Measurements from ENCODE around the gene FANCE. TPM values are rescaled to one million over a fixed set of nuclear protein-coding genes. Genes with fewer than 3 reads are reported as not detected.

Gene FANCE
- polyA plus RNA-seq, 4 donors, result 7.1 to 12.5 (median 9.7) TPM

DNA sequence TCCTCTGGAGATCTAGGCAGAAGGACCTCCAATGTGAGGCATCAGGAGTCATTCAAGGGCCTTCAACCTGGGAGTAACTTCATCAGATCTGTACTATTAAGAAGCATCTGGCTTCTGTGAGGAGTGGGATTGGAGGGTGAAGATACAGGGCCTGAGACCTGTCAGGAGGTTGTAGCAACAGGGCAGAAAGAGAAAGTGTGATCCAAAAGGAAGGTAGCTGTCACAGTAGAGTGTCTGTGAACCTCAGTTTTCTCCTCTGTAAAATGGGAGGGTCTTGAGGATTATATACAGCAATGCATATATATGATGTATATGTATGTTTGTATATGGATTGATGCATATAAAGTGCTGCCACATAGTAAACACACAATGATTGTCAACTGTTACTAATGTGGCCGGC is 13.5 kb downstream of the FANCE start:
- no peak for DNase-seq (ENCODE audit: low read depth in 4 of 4, low spot score in 3 of 4)

DNA sequence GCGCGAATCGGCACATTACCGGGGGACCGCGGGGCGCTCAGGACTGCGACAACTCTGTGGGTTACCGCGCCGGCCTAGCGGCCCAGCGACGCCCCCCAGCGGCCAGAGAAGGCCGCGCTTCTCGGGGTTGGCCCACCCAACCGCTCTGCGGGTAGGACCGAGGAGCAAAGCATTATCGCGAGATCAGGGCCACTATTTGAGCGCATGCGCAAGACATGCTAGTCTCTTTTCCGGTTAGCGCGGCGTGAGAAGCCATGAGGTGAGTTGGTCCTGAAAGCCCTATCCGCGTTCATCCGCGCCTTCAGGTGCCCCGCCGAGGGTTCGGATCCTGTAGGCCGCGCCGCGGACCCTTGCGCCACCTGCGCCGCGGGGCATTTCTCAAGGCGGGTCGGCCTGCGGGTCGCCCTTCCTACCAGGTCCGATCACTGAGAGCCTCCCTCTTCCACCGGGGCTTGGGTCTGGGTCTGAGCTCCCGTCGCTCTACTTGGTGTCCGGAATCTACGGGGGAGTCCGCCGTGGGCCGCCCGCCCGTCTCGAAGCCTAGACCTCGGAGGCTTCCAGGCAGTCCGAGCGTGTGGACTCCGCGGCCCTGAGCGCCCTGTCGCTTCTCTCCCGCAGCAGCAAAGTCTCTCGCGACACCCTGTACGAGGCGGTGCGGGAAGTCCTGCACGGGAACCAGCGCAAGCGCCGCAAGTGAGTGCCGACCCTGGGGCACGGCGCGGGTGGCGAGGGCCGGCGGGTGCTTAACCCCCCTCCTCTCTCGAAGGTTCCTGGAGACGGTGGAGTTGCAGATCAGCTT is 16.2 kb downstream of the FANCE start, which contains the start of gene RPL10A:
Gene RPL10A, plus strand, starts transcription at position 221 of the 799 bp plus-strand sequence. Its CDS starts 34 bp downstream, at position 255.
- DNase-seq (ENCODE audit: low read depth in 4 of 4, low spot score in 3 of 4), result peak; percentile 92 to 96 (median 94)

DNA sequence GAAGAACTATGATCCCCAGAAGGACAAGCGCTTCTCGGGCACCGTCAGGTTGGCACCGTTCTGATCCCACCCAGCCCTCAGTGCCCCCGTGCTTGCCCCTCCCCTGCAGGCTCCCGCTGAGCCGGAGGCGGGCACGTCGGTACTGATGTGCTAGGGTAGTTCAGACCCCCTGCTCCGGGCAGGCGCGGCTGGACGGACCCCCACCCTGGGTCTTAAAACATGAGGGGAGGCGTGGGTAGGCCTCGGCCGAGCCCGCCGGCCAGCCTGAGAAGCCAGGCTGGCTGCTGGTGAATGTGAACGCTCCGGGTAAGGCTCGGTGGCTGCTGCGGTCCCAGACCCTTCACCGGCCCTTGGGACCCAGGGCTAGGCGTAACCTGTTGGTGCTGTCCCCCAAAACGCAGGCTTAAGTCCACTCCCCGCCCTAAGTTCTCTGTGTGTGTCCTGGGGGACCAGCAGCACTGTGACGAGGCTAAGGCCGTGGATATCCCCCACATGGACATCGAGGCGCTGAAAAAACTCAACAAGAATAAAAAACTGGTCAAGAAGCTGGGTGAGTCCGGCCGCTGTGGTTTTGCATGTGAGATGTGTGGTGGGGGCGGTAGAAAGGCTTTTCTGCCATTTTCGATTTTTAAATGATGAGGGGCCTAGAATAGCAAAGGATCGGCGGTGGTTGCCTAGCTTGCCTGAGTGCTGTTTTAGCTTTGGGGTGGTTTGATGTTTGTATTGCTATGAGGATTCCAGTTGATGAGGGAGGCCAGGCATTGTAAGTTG is 17.0 kb downstream of the FANCE start:
- no peak for DNase-seq (ENCODE audit: low read depth in 4 of 4, low spot score in 3 of 4)

DNA sequence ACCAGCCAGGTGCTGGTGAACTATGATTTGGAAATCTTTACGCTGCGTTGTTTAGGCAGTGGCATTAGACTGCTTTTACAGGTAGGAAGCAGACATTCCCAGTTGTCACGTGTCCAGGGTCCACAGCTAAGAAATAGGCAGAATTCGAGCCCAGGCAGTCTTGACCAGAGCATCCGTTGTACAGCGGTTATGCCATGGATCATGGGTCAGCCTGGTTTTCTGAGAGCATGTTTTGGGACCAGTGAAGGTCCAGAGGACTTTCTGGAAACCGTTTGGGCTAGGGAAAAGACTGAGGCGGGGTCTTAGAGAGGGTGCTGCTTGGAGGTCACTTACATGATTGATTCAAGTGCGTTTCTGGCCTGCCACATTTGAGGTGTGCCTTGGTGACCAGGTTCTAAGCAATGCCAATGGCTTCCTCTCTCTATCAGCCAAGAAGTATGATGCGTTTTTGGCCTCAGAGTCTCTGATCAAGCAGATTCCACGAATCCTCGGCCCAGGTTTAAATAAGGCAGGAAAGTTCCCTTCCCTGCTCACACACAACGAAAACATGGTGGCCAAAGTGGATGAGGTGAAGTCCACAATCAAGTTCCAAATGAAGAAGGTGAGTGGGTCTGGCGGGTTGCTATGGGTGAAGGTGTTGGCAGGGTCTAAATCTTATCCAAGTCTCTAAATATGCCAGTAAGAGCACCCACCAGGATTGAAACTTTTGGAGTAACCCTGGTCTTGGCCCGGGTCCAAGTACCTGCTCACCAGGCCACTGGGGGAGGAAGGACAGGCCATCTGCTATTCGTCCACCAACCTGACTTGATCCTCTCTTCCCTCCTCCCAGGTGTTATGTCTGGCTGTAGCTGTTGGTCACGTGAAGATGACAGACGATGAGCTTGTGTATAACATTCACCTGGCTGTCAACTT is 17.9 kb downstream of the FANCE start:
- no peak for DNase-seq (ENCODE audit: low read depth in 4 of 4, low spot score in 3 of 4)

DNA sequence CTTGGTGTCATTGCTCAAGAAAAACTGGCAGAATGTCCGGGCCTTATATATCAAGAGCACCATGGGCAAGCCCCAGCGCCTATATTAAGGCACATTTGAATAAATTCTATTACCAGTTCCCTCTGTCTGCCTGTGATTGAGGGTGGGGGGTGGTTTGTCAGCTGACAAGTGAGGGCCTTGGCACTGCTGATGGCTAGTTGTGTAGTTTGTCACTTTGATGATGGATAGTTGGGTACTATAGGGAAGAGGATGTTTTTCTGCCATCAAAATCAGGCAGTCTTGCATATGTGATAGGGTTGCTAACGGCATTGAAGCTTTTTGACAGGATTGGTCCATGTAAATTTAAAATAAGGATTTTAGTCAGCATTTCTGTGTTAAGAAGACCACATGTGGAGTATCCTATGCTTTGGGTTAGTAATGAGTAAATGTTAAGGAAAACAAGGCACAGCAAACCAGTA is 18.6 kb downstream of the FANCE start:
- DNase-seq (ENCODE audit: low read depth in 4 of 4, low spot score in 3 of 4), result no peak

DNA sequence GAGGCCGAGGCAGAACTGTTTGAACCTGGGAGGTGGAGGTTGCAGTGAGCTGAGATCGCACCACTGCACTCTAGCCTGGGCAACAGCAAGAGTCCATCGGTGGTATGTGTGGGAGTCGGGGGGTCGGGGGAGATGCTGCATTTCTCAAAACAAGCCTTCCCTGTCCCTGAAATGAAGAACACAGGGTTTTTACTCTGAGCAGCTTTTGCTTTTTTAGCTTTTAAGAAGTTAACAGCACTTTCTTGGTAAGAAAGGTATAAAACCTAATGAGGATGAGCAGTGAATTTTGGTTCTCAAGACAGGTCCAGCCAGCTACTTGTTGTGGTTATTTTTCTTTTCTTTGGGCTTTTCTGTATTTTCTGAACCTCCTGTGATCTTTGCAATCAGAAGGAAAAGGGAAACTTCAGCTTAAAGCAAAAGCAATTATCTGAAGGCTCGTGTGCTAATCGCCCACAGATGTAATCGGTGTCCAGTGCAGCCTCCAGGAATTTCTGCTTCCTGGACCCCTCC is 19.8 kb downstream of the FANCE start:
- no peak for DNase-seq (ENCODE audit: low read depth in 4 of 4, low spot score in 3 of 4)

DNA sequence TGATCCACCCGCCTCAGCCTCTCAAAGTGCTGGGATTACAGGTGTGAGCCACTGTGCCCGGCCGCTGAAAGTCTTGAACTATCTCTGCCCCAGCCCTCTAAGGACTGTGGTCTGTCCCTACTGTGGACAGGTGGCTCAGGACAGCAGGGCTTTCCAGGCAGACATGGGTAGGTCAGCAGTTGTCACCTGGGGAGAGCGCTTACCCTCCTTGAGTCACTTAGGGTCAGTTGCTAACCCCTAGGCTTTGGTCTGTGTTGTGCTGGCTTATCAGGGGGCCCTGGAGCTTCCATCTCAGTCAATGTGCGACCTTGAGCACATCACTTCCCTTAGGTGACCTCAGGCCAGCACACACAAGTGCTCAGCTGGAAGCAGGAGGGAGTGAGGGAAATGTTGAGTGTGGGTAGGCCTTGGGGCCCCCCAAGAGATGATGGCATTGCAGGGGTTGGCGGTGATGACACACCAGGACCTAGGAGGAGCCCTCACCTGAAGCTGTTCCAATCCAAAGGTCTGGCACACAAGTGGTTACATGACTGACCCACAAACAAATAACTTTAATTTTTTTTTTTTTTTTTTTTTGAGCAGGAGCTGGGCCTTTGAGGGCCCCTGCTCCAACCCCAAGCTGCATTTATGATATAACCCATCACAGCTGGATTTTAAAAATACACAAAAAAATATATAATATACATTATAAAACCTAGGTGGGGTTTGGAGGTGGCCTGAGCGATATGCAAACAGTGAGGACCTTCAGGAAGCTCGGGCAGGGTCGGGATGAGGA is 21.1 kb downstream of the FANCE start:
- no peak for DNase-seq (ENCODE audit: low read depth in 4 of 4, low spot score in 3 of 4)

DNA sequence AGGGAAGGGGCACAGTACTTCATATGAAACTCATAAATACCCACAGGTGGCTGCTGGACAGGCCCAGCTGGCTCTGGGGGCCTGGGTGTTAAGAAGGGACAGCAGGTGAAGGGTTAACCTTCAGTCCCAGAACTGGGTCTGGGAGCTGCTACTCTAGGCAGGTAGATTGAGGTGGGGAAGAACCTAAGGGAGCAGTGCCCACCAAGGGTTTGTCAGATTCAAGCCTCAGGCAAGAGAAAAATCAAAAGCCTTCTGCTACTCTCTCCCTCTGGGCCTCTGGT is 21.7 kb downstream of the FANCE start:
- DNase-seq (ENCODE audit: low read depth in 4 of 4, low spot score in 3 of 4), result no peak

DNA sequence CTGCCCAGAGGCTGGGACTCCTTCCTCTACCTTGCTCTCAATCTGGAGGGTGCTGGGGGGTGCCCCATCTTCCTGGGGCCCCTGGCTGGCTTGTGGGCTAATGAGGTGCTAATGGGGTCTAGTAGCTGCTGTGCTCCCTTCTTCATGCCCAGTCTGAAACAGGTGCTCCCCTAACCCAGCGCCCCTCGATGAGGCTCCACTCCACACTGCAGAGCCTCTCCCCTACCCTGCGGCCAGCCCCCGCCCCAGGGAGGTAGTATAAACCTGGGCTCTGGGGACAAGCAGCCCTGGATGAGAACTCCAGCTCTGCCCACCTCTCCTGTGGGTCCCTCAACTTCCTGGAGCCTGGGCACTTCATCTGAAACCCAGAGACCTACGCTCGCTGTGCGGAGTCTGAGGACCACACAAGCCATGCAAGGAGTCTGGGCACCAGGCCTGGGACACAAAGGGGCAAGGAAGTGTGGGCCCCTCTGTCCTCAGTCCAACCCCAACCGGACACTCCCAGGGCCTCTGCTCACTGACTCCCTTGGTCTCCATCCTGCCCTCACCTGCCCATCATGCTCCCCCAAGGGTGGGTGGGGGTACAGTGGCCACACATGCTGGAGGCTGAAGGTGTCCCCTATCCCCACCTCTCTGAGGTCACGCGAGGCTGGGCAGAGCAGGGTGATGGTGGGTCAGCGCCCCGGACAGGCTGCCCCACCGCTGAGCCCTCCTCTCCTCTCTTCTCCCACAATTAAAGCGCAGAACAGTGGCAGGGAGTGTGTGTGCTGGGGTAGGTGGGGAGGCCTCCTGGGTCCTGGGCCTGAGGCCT is 22.2 kb downstream of the FANCE start:
- no peak for DNase-seq (ENCODE audit: low read depth in 4 of 4, low spot score in 3 of 4)

DNA sequence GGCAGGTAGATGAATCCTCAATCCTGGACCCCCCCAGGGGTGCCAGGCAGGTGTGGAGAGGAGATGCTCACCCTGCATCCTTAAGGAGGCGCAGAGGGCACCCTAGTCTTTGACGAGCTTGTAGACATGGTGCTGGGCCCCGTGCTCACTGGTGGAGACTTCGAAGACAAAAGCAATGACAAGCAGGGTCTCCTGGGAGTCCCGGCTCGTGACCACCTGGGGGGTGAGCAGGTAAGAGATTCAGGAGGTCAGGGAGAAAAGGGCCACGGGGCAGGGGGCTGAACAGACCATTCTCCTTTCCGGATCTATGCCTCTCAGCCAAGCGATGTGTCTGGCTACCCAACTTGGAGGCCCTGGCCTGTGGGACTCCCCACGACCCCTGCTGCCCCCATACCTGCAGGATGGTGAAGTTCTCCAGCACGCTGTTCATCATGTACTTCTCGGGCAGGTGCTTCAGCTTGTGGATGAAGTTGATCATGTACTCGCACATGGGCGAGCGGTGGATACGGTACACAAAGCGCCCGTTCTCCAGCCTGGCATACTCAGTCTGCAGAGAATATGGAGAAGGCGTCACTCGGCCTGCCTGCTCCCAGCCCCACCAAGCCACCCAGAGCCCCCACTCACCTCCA is 22.9 kb downstream of the FANCE start:
- no peak for DNase-seq (ENCODE audit: low read depth in 4 of 4, low spot score in 3 of 4)

DNA sequence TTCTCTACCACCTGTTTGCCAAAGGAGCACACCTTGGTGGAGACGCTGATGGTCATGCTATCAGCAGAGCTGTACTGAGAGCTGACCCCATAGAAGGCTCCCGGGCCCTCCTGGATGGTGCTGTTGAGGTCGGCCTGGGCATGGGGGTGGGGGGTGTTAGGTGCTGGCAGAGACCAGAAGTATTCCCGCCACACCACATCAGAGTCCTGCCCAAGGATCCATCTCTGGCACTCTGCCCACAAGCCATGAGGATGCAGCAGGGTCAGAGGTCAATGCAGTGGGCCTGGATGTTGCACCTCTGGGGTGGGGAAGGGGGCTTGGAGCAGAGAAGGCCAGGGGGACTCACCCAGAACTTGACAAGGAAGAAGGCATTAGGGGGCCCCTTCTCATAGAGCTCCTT is 23.4 kb downstream of the FANCE start:
- no peak for DNase-seq (ENCODE audit: low read depth in 4 of 4, low spot score in 3 of 4)

DNA sequence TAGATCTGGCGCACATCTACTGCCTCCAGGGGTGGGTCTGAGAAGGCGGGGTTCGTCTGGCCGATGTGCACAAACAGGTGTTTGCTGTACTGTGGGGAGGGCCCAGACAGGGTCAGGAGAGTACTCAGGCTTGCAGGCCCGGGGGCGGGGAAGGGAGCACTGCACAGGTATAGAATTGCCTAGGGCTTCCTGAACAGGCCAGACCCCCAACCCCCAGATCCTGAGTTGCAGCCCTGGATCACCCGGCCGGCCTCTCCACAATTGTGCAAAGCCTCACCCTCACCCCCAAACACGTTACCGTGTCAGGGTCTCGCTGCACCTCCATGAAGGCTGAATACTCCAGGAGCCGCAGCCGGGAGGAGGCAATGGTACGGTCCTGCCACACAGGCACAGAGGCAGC is 23.9 kb downstream of the FANCE start:
- DNase-seq (ENCODE audit: low read depth in 4 of 4, low spot score in 3 of 4), result no peak

DNA sequence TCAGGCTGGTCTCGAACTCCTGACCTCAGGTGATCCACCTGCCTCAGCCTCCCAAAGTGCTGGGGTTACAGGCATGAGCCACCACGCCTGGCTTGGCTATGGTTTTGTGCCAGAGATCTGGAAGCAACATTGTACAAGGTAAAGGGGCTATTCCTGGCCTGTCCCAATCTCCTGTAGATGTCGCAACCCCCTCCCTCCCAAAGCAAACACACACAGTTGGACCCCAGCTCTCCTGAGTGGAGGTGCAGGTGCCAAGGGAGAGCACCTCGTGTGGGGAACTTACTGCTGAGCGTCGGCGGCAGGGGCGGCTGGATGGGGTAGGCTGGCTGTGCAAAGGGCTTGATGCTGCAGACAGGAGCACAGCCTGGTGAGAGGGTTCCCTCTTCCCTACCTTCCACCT is 24.9 kb downstream of the FANCE start:
- no peak for DNase-seq (ENCODE audit: low read depth in 4 of 4, low spot score in 3 of 4)

DNA sequence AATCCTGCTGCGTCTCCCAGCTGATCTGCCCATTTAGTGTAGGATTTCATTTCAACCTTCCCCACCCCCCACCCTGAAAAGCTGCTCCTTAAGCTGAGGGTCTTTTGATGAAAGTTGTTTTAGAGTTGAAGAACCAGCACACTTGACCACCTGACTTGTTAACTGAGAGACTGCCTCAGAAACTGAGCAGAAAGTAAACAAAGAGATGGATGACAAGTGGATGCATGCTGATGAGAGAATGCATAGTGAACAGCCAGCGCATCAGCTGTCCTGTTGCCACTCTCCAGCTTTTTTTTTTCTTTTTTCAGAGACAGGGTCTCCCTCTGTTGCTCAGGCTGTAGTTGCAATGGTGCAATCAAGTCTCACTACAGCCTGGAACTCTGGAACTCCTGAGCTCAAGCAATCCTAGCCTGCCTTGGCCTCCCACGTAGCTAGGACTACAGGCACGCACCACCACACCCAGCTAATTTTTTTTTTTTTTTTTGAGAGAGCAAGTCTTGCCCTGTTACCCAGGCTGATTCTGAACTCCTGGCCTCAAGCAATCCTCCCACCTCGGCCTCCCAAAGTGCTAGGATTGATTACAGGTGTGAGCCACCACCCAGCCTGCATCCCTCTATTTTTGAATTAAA is 25.5 kb downstream of the FANCE start:
- DNase-seq (ENCODE audit: low read depth in 4 of 4, low spot score in 3 of 4), result no peak

DNA sequence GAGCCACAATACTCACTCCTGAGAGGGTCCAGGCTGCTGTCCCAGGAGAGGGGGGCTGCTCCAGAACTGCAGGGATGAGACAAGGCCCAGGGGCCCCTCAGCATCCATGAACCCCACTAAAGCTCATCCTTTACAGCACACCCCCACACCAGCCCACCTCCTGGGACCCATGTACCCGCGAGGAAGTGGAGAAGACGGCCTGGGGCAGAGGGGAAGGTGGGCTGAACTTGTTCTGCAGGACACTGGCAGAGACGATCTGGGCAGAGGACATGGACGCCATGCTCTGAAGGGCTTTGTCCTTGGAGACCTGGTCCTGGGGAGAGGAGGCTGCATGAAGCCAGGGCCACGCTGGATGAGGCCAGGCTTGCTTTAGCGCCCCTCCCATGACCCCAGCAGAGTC is 26.1 kb downstream of the FANCE start:
- no peak for DNase-seq (ENCODE audit: low read depth in 4 of 4, low spot score in 3 of 4)

DNA sequence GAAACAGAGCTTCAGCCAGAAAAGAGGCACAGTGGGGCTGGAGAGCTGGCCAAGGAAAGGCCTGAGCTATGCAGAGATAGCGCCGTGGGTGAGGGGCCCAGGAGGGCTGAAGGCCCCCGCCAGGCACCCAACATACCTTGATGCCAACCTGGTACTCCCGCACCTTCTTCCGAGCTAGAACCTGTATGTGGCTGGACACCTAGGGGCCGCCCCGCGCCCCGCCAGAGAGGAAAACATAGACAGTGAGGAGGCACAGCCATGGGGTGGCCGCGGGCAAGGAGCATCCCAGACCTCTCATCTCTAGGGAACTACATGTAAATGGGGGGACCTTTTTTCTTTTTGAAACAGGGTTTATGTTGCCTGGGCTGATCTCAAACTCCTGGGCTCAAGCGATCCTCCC is 28.0 kb downstream of the FANCE start:
- no peak for DNase-seq (ENCODE audit: low read depth in 4 of 4, low spot score in 3 of 4)

DNA sequence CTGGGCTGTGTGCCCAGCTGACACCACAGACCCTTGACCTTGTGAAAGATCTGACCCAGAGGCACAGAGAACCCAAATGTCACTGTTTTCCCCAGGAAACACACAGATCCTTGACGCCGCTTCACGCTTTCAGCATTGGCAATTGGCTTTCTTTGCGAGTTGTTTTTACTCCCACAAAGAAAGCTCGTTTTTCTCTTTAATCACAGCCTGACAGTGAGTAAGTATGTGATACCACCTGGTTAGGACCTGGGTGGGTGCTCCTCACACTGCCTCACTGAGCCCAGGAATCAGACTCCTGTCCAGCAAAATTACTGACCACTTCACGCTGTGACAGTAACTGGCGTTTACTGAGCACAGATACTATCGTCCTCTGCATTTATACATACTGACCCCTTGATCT is 29.1 kb downstream of the FANCE start:
- DNase-seq (ENCODE audit: low read depth in 4 of 4, low spot score in 3 of 4), result no peak

DNA sequence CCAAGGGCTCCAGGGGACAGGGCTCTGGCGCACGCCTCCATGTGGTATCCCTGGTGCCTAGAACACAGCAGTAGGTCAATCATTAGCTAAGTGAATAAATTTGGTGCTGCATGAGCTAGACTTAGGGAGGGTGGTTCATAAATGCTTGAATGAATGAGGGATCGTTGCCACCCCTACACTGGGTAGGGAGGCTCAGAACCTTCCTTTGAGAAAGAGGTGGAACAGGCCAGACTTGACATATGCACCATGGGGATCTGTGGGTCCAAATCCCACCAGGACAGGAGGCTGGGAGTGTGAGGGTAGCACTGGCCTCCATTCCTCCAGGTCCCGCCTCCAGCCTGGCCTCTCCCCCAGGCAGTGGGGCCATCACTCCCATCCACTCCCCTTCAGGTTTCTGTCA is 30.9 kb downstream of the FANCE start:
- DNase-seq (ENCODE audit: low read depth in 4 of 4, low spot score in 3 of 4), result no peak
